ENCODE results near the gene OTUB2.

Gene OTUB2

GRCh38 chr14:94049625-94050023 lies 23.5 kb downstream of the OTUB2 start:
- no peak for ATAC-seq
- no peak for TF ChIP-seq ZNF565 (CRISPR knock-in tag; conservative IDR thresholded peaks at IDR 0.05; ENCODE audit: low read depth)
- TF ChIP-seq ZC3H10 (CRISPR knock-in tag; IDR thresholded peaks at IDR 0.05): no peak
- TF ChIP-seq GLIS3 (CRISPR knock-in tag; IDR thresholded peaks at IDR 0.05): no peak

- TF ChIP-seq PATZ1 (CRISPR knock-in tag; IDR thresholded peaks at IDR 0.05; ENCODE audit: borderline replicate concordance) (no peak), RARB (CRISPR knock-in tag; IDR thresholded peaks at IDR 0.05) (no peak), GLIS3 (CRISPR knock-in tag; IDR thresholded peaks at IDR 0.05) (no peak)
- TF ChIP-seq, protein P1, sequence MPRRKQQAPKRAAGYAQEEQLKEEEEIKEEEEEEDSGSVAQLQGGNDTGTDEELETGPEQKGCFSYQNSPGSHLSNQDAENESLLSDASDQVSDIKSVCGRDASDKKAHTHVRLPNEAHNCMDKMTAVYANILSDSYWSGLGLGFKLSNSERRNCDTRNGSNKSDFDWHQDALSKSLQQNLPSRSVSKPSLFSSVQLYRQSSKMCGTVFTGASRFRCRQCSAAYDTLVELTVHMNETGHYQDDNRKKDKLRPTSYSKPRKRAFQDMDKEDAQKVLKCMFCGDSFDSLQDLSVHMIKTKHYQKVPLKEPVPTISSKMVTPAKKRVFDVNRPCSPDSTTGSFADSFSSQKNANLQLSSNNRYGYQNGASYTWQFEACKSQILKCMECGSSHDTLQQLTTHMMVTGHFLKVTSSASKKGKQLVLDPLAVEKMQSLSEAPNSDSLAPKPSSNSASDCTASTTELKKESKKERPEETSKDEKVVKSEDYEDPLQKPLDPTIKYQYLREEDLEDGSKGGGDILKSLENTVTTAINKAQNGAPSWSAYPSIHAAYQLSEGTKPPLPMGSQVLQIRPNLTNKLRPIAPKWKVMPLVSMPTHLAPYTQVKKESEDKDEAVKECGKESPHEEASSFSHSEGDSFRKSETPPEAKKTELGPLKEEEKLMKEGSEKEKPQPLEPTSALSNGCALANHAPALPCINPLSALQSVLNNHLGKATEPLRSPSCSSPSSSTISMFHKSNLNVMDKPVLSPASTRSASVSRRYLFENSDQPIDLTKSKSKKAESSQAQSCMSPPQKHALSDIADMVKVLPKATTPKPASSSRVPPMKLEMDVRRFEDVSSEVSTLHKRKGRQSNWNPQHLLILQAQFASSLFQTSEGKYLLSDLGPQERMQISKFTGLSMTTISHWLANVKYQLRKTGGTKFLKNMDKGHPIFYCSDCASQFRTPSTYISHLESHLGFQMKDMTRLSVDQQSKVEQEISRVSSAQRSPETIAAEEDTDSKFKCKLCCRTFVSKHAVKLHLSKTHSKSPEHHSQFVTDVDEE (CRISPR knock-in tag; IDR thresholded peaks at IDR 0.05): no peak
- no peak for ATAC-seq
These were observed 24.2 kb downstream of the OTUB2 start for GRCh38 chr14:94050231-94050880.

- ATAC-seq: peak; percentile 60
- TF ChIP-seq ZFP30 (CRISPR knock-in tag; IDR thresholded peaks at IDR 0.05) (no peak), RARB (CRISPR knock-in tag; IDR thresholded peaks at IDR 0.05) (no peak), ZFP3 (CRISPR knock-in tag; IDR thresholded peaks at IDR 0.05) (no peak), CSDC2 (CRISPR knock-in tag; IDR thresholded peaks at IDR 0.05) (no peak), BACH2 (CRISPR knock-in tag; IDR thresholded peaks at IDR 0.05; ENCODE audit: borderline replicate concordance) (no peak), CSRNP3 (CRISPR knock-in tag; IDR thresholded peaks at IDR 0.05) (no peak), ZNF8 (CRISPR knock-in tag; IDR thresholded peaks at IDR 0.05) (no peak), ZC3H10 (CRISPR knock-in tag; IDR thresholded peaks at IDR 0.05) (no peak), ISL1 (CRISPR knock-in tag; IDR thresholded peaks at IDR 0.05) (no peak), TCF4 (CRISPR knock-in tag; IDR thresholded peaks at IDR 0.05; ENCODE audit: borderline replicate concordance) (no peak), TOX (CRISPR knock-in tag; IDR thresholded peaks at IDR 0.05; ENCODE audit: borderline replicate concordance) (no peak), PATZ1 (CRISPR knock-in tag; IDR thresholded peaks at IDR 0.05; ENCODE audit: borderline replicate concordance) (no peak), ARNTL (CRISPR knock-in tag; IDR thresholded peaks at IDR 0.05; ENCODE audit: borderline replicate concordance, low read depth) (no peak), ESRRG (CRISPR knock-in tag; IDR thresholded peaks at IDR 0.05) (no peak)
- TF ChIP-seq, protein P1 (CRISPR knock-in tag; IDR thresholded peaks at IDR 0.05): no peak
- TF ChIP-seq, protein P2, sequence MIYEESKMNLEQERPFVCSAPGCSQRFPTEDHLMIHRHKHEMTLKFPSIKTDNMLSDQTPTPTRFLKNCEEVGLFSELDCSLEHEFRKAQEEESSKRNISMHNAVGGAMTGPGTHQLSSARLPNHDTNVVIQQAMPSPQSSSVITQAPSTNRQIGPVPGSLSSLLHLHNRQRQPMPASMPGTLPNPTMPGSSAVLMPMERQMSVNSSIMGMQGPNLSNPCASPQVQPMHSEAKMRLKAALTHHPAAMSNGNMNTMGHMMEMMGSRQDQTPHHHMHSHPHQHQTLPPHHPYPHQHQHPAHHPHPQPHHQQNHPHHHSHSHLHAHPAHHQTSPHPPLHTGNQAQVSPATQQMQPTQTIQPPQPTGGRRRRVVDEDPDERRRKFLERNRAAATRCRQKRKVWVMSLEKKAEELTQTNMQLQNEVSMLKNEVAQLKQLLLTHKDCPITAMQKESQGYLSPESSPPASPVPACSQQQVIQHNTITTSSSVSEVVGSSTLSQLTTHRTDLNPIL (CRISPR knock-in tag; IDR thresholded peaks at IDR 0.05; ENCODE audit: low read depth): no peak
These were observed 25.0 kb downstream of the OTUB2 start for GRCh38 chr14:94051115-94051514.
